Sciatic nerve (tissue), 2 donors: Measurements from ENCODE around the gene MAPKAP1. TPM values are rescaled to one million over a fixed set of nuclear protein-coding genes. Genes with fewer than 3 reads are reported as not detected.

ENCODE experiments used
- ATAC-seq: fragments of 200-7000 bp; cut with Tn5 transposase; one replicate; pipeline ENCODE4 v1.9.1; 2020; ENCODE audit warnings: mild to moderate bottlenecking, moderate library complexity
- DNase-seq: peaks from one replicate; pipeline ENCODE4 v3.0.0-alpha.2; 2020; ENCODE audit warnings: low spot score
- intact Hi-C: fragments of 100-400 bp; cut with DNase I; formaldehyde crosslinking; loops from one replicate; pipeline ENCODE4 v1.14.2; 2022
- total RNA-seq: library from RNA; stranded (reverse); fragmentation: NEBNext Ultra II Directional; extraction: Animal tissue kit (Norgen Biotek cat#: 25700); gene quantifications from one replicate; pipeline ENCODE4 v1.2.1, GENCODE V29; 2021
- donor health status: DM: no; HTN: no; CAD: no.
- donor health status: DM: no; HTN: no; CAD: no.

The MAPKAP1 gene
- 54.6 TPM for total RNA-seq

GRCh38 chr9:125706651-125707471 lies at the start of gene MAPKAP1:
Gene MAPKAP1, minus strand, starts transcription at chr9:125707208. Its CDS starts 34,634 bp downstream, at chr9:125672574.
- intact Hi-C loops, result no loop called here
- peak; percentile 100 for ATAC-seq
- peak; percentile 98 for DNase-seq

GRCh38 chr9:125756518-125756917 lies 49.5 kb upstream of the MAPKAP1 start:
- no peak for ATAC-seq
- intact Hi-C loops, result loop anchor here (10.0 kb wide), 1 partner anchor 638 kb away; no protein-coding TSS in a partner anchor

GRCh38 chr9:125755340-125755739 lies 48.3 kb upstream of the MAPKAP1 start:
- intact Hi-C loops, result loop anchor here (10.0 kb wide), 1 partner anchor 639 kb away; no protein-coding TSS in a partner anchor
- DNase-seq (no peak), ATAC-seq (no peak)

More at GRCh38 chr9:125756518-125756917, 49.5 kb upstream of the MAPKAP1 start:
- DNase-seq, result no peak

GRCh38 chr9:125754096-125754495 lies 47.1 kb upstream of the MAPKAP1 start:
- intact Hi-C loops, result loop anchor here (10.0 kb wide), 1 partner anchor 641 kb away; no protein-coding TSS in a partner anchor
- no peak for ATAC-seq
- no peak for DNase-seq

GRCh38 chr9:125752070-125752628 lies 45.1 kb upstream of the MAPKAP1 start:
- intact Hi-C loops, result loop anchor here (10.0 kb wide), 1 partner anchor 643 kb away; no protein-coding TSS in a partner anchor
- DNase-seq, result no peak
- ATAC-seq, result no peak

- intact Hi-C loops, result loop anchor here (10.0 kb wide), 1 partner anchor 644 kb away; no protein-coding TSS in a partner anchor
- DNase-seq (no peak), ATAC-seq (no peak)
Measured at GRCh38 chr9:125750627-125751011, 43.6 kb upstream of the MAPKAP1 start.

- intact Hi-C loops, result loop anchor here (10.0 kb wide), 1 partner anchor 645 kb away; no protein-coding TSS in a partner anchor
- ATAC-seq, result no peak
- no peak for DNase-seq
Measured at GRCh38 chr9:125749951-125750626, 43.1 kb upstream of the MAPKAP1 start.

- no peak for DNase-seq
- intact Hi-C loops, result no loop called here
Measured at GRCh38 chr9:125749287-125749935, 42.4 kb upstream of the MAPKAP1 start.

GRCh38 chr9:125748446-125749099 lies 41.6 kb upstream of the MAPKAP1 start:
- ATAC-seq (no peak), DNase-seq (no peak)
- intact Hi-C loops, result no loop called here

More at GRCh38 chr9:125749287-125749935, 42.4 kb upstream of the MAPKAP1 start:
- no peak for ATAC-seq

- DNase-seq, result peak; percentile 74
- intact Hi-C loops, result no loop called here
- no peak for ATAC-seq
Measured at GRCh38 chr9:125747765-125748445, 40.9 kb upstream of the MAPKAP1 start.

- peak; percentile 5 for ATAC-seq
- intact Hi-C loops, result no loop called here
- peak; percentile 78 for DNase-seq
Measured at GRCh38 chr9:125747053-125747764, 40.2 kb upstream of the MAPKAP1 start, which contains the start of gene PBX3. Gene PBX3, plus strand, starts transcription at chr9:125747373.

GRCh38 chr9:125746774-125747052 lies 39.7 kb upstream of the MAPKAP1 start:
- intact Hi-C loops, result no loop called here
- DNase-seq (no peak), ATAC-seq (no peak)

GRCh38 chr9:125746017-125746773 lies 39.2 kb upstream of the MAPKAP1 start:
- peak; percentile 96 for DNase-seq
- ATAC-seq, result peak; percentile 97
- intact Hi-C loops, result no loop called here

GRCh38 chr9:125745682-125746016 lies 38.6 kb upstream of the MAPKAP1 start:
- no peak for ATAC-seq
- DNase-seq, result no peak
- intact Hi-C loops, result no loop called here

GRCh38 chr9:125745018-125745417 lies 38.0 kb upstream of the MAPKAP1 start:
- ATAC-seq (no peak), DNase-seq (no peak)
- intact Hi-C loops, result no loop called here

- no peak for ATAC-seq
- intact Hi-C loops, result no loop called here
Measured at GRCh38 chr9:125744616-125745015, 37.6 kb upstream of the MAPKAP1 start.

More at GRCh38 chr9:125744616-125745015, 37.6 kb upstream of the MAPKAP1 start:
- DNase-seq, result no peak
